T-helper 17 cell (primary cell): ENCODE results near the gene CCDC9B. TPM values are rescaled to one million over a fixed set of nuclear protein-coding genes. Genes with fewer than 3 reads are reported as not detected.
A peak's percentile ranks its signal among the peaks of the same experiment; 100 is the strongest.

ENCODE experiments used
- ATAC-seq: fragments of 150-1000 bp; cut with Tn5 transposase; 2 replicates; pipeline ENCODE4 v1.10.0; 2021; ENCODE audit warnings: mild to moderate bottlenecking, moderate library complexity
- DNase-seq, 3 donors: peaks; one replicate each; pipeline versions ENCODE4 v3.0.0 to v3.0.0-alpha.2; 2020 to 2021
- H3K9me3 ChIP-seq: one replicate; pipeline ENCODE4 v1.7.0; 2013; ENCODE audit warnings: low read length, mild to moderate bottlenecking; ENCODE audit not compliant: control insufficient read depth, poor library complexity, severe bottlenecking
- H3K27ac Mint-ChIP-seq: one replicate; pipeline ENCODE4 v1.8.0; 2022; ENCODE audit warnings: mild to moderate bottlenecking, moderate library complexity, mixed read lengths
- H3K27me3 Mint-ChIP-seq: one replicate; pipeline ENCODE4 v1.8.0; 2022; ENCODE audit warnings: mixed read lengths
- H3K36me3 Mint-ChIP-seq: one replicate; pipeline ENCODE4 v1.8.0; 2022; ENCODE audit warnings: low read depth, mixed read lengths
- H3K4me1 Mint-ChIP-seq: one replicate; pipeline ENCODE4 v1.8.0; 2022; ENCODE audit warnings: mild to moderate bottlenecking, mixed read lengths
- H3K4me3 Mint-ChIP-seq: one replicate; pipeline ENCODE4 v1.8.0; 2022; ENCODE audit warnings: mild to moderate bottlenecking, moderate library complexity, mixed read lengths
- total RNA-seq, 4 donors: library from RNA in 2 of 4; stranded (reverse) in 2 of 4; gene quantifications; one replicate each; pipeline ENCODE4 v1.2.3 and lab custom pipeline; 2022 to 2026

The CCDC9B gene
- total RNA-seq, 2 donors from 2014 or later, result 4.1 to 5.3 TPM

DNA sequence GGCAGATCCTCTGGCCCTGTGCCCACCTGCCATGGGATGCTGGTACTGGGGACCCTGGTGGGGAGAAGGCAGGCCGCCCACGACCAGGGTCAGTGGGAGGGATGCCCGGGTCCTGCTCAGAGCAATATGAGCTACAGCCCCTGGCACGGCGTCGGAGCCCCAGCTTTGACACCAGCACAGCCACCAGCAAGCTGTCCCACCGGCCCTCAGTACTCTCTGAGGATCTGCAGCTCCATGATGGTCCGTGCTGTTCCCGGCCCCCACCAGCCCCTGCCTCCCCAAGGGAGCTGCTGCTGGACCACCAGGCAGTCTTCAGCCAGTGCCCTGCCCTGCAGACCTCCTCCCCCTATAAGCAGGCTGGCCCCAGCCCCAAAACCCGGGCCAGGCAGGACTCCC, 28.7 kb upstream of the CCDC9B start:
- no peak for DNase-seq
- no peak overlapping the region for H3K27ac Mint-ChIP-seq
- ATAC-seq, result no peak
- no peaks in the 10 kb centered on the region for H3K36me3 Mint-ChIP-seq
- H3K4me3 Mint-ChIP-seq, result peak overlapping the region; percentile 36
- H3K9me3 ChIP-seq, result no peaks in the 10 kb centered on the region
- no peaks in the 10 kb centered on the region for H3K27me3 Mint-ChIP-seq
- peaks cover 20% of the 10 kb centered on the region for H3K4me1 Mint-ChIP-seq

DNA sequence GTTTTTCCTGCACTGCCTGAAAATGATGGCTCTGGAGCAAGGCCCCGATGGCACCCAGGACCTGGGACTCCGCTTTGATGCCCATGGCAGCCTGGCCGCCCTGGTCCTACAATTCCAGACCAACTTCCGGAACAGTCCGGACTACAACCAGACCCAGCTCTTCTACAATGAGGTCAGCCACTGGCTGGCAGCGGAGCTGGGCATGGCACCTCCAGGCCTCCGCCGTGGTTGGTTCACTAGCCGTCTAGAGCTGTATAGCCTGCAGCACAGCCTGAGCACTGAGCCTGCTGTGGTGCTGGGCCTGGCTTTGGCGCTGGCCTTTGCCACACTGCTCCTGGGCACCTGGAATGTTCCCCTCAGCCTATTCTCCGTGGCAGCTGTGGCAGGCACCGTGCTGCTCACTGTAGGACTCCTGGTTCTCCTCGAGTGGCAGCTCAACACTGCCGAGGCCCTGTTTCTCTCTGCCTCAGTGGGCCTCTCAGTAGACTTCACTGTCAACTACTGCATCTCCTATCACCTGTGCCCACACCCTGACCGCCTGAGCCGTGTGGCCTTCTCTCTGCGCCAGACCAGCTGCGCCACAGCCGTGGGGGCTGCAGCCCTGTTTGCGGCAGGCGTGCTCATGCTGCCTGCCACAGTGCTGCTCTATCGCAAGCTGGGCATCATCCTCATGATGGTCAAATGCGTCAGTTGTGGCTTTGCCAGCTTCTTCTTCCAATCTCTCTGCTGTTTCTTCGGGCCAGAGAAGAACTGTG, 28.2 kb upstream of the CCDC9B start:
- H3K4me1 Mint-ChIP-seq, result peaks cover 22% of the 10 kb centered on the region
- no peak overlapping the region for H3K27ac Mint-ChIP-seq
- H3K9me3 ChIP-seq, result no peaks in the 10 kb centered on the region
- H3K4me3 Mint-ChIP-seq, result peak overlapping the region; percentile 63
- ATAC-seq (no peak), DNase-seq (no peak)
- H3K36me3 Mint-ChIP-seq, result no peaks in the 10 kb centered on the region
- H3K27me3 Mint-ChIP-seq, result no peaks in the 10 kb centered on the region

DNA sequence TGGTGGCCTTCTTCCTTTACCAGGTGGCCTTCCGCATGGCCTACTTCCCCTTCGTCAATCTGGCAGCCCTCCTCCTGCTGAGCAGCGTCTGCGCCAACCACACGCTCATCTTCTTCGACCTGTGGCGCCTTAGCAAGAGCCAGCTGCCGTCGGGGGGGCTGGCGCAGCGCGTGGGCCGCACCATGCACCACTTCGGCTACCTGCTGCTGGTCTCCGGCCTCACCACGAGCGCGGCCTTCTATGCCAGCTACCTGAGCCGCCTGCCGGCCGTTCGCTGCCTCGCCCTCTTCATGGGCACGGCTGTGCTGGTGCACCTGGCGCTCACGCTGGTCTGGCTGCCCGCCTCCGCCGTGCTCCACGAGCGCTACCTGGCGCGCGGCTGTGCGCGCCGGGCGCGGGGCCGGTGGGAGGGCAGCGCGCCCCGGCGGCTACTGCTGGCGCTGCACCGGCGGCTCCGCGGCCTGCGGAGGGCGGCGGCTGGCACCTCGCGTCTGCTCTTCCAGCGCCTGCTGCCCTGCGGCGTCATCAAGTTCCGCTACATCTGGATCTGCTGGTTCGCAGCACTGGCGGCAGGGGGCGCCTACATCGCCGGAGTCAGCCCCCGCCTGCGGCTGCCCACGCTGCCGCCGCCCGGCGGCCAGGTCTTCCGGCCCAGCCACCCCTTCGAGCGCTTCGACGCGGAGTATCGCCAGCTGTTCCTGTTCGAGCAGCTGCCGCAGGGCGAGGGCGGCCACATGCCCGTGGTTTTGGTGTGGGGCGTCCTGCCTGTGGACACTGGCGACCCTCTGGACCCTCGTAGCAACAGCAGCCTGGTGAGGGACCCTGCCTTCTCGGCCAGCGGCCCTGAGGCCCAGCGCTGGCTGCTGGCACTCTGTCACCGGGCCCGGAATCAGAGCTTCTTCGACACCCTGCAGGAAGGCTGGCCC, 27.2 kb upstream of the CCDC9B start:
- peak overlapping the region; percentile 93 for H3K4me3 Mint-ChIP-seq

DNA sequence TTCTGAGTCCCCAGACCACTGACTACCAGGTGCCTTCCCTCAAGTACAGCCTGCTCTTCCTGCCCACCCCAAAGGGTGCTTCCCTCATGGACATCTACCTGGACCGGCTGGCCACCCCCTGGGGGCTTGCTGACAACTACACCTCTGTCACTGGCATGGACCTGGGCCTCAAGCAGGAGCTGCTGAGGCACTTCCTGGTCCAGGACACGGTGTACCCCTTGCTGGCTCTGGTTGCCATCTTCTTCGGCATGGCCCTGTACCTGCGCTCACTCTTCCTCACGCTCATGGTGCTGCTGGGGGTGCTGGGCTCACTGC, 26.6 kb upstream of the CCDC9B start:
- Mint-ChIP-seq H3K4me3 (peak overlapping the region; percentile 93), H3K36me3 (no peaks in the 10 kb centered on the region), H3K27me3 (no peaks in the 10 kb centered on the region), H3K27ac (peak overlapping the region; percentile 91), H3K4me1 (peaks cover 27% of the 10 kb centered on the region)
- H3K9me3 ChIP-seq, result no peaks in the 10 kb centered on the region
- DNase-seq (no peak), ATAC-seq (no peak)

More for the DNA sequence above, 27.2 kb upstream of the CCDC9B start:
- DNase-seq (peak; percentile 81 to 85 (median 84)), ATAC-seq (peak; percentile 96)
- H3K36me3 Mint-ChIP-seq, result no peaks in the 10 kb centered on the region
- H3K27ac Mint-ChIP-seq, result peak overlapping the region; percentile 91
- peaks cover 22% of the 10 kb centered on the region for H3K4me1 Mint-ChIP-seq
- no peaks in the 10 kb centered on the region for H3K9me3 ChIP-seq
- no peaks in the 10 kb centered on the region for H3K27me3 Mint-ChIP-seq

DNA sequence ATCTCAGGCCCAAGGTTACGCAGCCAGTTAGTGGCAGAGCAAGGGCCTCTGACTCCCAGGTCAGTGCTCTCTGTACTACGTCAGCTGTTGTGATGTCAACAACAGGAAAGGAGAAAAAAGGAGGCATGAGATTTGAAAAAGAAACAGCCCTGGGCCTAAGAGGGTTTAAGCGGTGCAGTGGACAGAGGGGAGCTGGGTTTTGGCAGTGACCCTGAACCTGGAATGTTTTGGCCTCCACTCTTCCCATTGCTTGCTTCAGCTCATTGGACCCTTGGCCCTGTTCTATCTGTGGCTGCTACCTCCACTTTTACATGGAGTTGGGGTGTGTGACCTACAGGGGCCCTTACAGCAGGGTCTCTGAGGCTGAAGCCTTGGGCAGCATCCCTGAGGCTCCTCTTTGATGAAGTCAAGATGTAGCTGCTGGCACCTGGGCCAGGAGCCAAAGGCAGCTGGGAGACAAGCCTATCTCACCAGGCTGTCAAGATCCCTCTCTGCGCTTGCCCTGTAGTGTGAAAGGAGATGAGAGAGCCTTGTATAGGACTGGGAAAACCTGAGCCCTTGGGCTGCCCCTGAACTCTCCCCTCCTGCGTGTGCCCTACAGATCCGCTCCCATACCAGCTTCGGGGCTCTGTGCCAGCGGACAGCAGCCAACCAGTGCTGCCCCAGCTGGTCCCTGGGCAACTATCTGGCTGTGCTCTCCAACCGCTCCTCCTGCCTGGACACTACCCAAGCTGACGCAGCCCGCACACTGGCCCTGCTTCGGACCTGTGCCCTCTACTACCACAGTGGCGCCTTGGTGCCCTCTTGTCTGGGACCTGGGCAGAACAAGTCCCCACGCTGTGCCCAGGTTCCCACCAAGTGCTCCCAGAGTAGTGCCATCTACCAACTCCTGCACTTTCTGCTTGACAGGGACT, 26.0 kb upstream of the CCDC9B start:
- Mint-ChIP-seq H3K27me3 (no peaks in the 10 kb centered on the region), H3K36me3 (no peaks in the 10 kb centered on the region), H3K4me3 (peak overlapping the region; percentile 93), H3K27ac (peak overlapping the region; percentile 91), H3K4me1 (peaks cover 27% of the 10 kb centered on the region)
- no peaks in the 10 kb centered on the region for H3K9me3 ChIP-seq
- DNase-seq (no peak), ATAC-seq (no peak)

DNA sequence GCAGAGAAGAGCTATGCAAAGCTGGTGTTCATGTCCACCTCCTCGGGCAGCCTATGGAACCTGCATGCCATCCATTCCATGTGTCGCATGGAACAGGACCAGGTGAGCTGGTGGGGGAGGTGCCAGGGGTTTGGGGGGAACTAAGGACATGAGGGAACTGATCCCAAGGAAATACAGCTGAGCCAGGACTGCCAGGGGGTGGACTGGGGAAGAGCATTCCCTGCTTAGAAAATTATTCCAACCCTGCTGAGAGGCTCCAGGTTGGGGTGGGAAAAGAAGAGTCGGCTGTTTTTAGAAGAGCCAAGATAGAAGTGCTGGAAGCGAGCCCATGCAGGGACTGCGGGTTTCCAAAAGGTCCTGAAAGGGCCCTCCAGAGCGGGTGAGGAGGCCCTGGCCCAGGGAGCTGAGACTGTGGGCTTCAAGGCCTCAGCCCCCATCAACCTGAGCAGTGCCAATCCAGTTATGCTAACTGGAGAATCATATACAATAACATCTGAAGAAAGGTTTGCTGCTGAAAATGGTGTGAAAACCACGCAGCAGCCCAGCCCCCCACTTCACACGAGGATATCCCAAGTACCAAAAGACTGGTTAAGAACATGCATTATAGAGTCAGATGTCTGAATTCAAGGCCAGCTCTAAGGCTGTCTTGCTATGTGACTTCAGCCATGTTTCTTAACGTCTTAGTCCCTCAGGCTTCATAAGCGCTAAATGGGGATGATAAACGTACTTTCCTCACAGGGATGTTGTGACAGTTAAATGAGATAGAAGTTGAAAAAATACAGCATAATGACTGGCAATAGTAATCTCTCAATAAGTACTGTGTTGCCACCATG, 25.1 kb upstream of the CCDC9B start:
- no peaks in the 10 kb centered on the region for H3K36me3 Mint-ChIP-seq
- no peak overlapping the region for H3K27ac Mint-ChIP-seq
- peaks cover 27% of the 10 kb centered on the region for H3K4me1 Mint-ChIP-seq
- H3K9me3 ChIP-seq, result no peaks in the 10 kb centered on the region
- H3K4me3 Mint-ChIP-seq, result peak overlapping the region; percentile 39
- no peaks in the 10 kb centered on the region for H3K27me3 Mint-ChIP-seq
- ATAC-seq (no peak), DNase-seq (no peak)

DNA sequence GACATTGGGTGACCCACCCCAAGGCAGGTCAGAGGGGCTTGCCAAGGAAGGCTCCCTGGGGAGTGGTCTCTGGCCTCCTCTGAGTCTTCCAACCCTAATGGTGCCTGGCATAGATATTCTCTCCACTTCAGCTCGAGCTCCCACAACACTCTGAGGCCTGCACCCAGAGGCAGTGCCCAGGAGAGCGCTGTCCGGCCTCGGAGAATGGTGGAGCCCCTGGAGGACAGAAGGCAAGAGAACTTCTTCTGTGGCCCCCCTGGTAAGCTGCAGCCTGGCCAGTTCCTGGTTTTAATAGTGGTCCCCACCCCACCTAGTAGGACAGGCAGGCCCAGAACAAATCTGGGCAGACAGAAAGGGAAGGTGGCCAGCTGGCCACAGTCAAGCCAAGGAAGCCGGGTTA, 24.3 kb upstream of the CCDC9B start:
- no peaks in the 10 kb centered on the region for H3K27me3 Mint-ChIP-seq
- ATAC-seq (no peak), DNase-seq (no peak)
- no peak overlapping the region for H3K27ac Mint-ChIP-seq
- H3K4me1 Mint-ChIP-seq, result peaks cover 27% of the 10 kb centered on the region
- H3K9me3 ChIP-seq, result no peaks in the 10 kb centered on the region
- H3K36me3 Mint-ChIP-seq, result no peaks in the 10 kb centered on the region
- no peak overlapping the region for H3K4me3 Mint-ChIP-seq

DNA sequence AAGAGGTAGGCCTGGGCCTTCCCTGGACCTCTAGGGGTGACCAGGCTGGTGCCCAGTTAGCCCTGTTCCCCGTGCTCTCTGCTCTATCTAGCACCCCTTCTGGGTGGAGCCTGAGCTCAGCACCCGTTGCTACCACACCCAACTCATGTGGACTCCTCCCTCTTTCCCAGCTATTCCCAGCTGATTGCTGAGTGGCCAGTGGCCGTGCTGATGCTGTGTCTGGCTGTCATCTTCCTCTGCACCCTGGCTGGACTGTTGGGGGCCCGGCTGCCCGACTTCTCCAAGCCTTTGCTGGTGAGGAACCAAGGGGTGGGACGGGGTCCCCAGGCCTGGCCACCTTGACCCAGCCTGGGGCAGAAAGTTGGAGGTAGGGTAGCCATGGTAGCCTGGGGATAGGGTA, 23.5 kb upstream of the CCDC9B start:
- Mint-ChIP-seq H3K27me3 (no peaks in the 10 kb centered on the region), H3K4me1 (peaks cover 27% of the 10 kb centered on the region), H3K4me3 (no peak overlapping the region), H3K36me3 (no peaks in the 10 kb centered on the region), H3K27ac (no peak overlapping the region)
- DNase-seq, result no peak
- ATAC-seq, result no peak
- H3K9me3 ChIP-seq, result no peaks in the 10 kb centered on the region

DNA sequence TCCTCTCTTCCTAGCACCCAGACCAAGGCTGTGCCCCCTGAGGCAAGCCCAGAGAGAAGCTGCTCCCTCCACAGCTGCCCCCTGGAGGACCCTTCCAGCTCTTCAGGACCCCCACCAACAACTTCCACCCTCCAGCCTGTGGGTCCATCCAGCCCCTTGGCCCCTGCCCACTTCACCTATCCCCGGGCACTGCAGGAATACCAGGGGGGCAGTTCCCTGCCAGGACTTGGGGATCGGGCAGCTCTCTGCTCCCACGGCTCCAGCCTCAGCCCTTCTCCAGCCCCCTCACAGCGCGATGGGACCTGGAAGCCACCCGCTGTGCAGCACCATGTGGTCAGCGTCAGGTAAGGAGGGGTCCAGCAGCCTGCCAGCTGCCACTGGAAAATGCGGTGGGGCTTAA, 22.9 kb upstream of the CCDC9B start:
- H3K4me1 Mint-ChIP-seq, result peaks cover 28% of the 10 kb centered on the region
- H3K4me3 Mint-ChIP-seq, result no peak overlapping the region
- no peak for ATAC-seq
- H3K36me3 Mint-ChIP-seq, result no peaks in the 10 kb centered on the region
- no peak for DNase-seq
- H3K27me3 Mint-ChIP-seq, result no peaks in the 10 kb centered on the region
- no peak overlapping the region for H3K27ac Mint-ChIP-seq
- no peaks in the 10 kb centered on the region for H3K9me3 ChIP-seq

DNA sequence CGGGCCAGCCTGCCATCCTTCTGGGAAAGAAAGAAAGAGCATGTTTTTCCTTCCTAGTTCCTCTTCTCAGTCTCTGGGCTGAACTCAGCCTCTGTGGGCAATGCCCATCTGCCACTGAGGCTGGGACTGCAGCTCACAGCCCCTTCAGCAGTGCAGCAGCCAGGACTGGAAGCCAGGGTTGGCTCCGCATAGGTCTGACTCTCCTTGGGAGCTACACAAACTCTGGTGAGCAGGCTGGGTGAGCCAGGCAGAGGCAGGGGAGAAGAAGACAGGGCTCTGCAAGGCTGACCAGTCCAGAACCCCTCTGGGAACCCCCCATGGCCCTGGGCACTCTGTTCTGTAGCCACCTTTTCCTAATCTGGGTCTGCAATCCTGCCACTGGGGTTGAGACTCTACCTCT, 20.9 kb upstream of the CCDC9B start:
- H3K27ac Mint-ChIP-seq, result no peak overlapping the region
- ATAC-seq (no peak), DNase-seq (no peak)
- peaks cover under 1% of the 10 kb centered on the region for H3K36me3 Mint-ChIP-seq
- H3K27me3 Mint-ChIP-seq, result peaks cover 8% of the 10 kb centered on the region
- H3K4me1 Mint-ChIP-seq, result peaks cover 28% of the 10 kb centered on the region
- H3K9me3 ChIP-seq, result no peaks in the 10 kb centered on the region
- no peak overlapping the region for H3K4me3 Mint-ChIP-seq

DNA sequence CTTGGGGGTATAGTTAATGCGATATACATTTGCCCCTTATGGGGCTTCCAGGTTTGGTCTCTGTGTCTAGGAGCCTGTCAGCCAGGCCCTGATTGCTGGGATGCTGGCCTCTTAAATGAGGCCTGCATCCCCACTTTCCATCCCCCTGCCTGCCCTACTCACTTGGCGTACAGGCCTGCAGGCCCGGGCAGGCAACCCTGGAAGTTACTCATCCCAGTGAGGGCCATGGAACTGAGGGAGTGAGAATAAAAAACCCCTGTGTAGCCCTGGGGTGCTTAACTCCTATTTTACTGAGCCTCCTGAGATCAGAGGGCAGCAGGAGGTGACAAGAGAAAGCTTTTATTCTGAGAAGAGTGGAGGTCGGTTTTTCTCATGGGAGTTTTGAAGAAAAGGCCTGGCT, 19.3 kb upstream of the CCDC9B start:
- Mint-ChIP-seq H3K4me3 (no peak overlapping the region), H3K27ac (no peak overlapping the region), H3K36me3 (peaks cover 3% of the 10 kb centered on the region), H3K27me3 (peaks cover 18% of the 10 kb centered on the region), H3K4me1 (peaks cover 29% of the 10 kb centered on the region)
- no peak for ATAC-seq
- no peak for DNase-seq
- no peaks in the 10 kb centered on the region for H3K9me3 ChIP-seq
